HCT116 (cell line): ENCODE measurements around the gene TMEM266. TPM values are rescaled to one million over a fixed set of nuclear protein-coding genes. Genes with fewer than 3 reads are reported as not detected.

Source experiments
- ATAC-seq: fragments of 200-7000 bp; cut with Tn5 transposase; 2 replicates; pipeline ENCODE4 v1.9.1; 2020; ENCODE audit warnings: mild to moderate bottlenecking, moderate library complexity
- BruUV-seq: library from RNA; stranded (reverse); fragments of 400-500 nt; replicated peaks from 2 replicates; lab custom pipeline; 2021; lab: Mats Ljungman, UMichigan
- CTCF ChIA-PET: fragments of 300-600 bp; sonication (Branson Sonifier 250); formaldehyde crosslinking; loops from one replicate; lab custom pipeline; 2021; ENCODE audit warnings: antibody characterized with exemption; lab: Charles Lee
- POLR2A ChIA-PET: fragments of 300-600, 350-600 bp; sonication (Branson Sonifier 250); formaldehyde crosslinking; loops from one replicate; lab custom pipeline; 2021; ENCODE audit warnings: antibody characterized with exemption; lab: Charles Lee
- RAD21 ChIA-PET, 2 experiments: fragments of 300-600 bp; sonication (Branson Sonifier 250); formaldehyde crosslinking; loops; one replicate each; lab custom pipeline; 2023; ENCODE audit warnings: low total read pairs in 2 of 2; ENCODE audit not compliant: uncharacterized antibody in 2 of 2, unreplicated experiment in 2 of 2, low non-redundant PET in 1 of 2; lab: Charles Lee
- DNase-seq: peaks from one replicate; pipeline ENCODE4 v3.0.0-alpha.2; 2010; ENCODE audit warnings: low read depth, low spot score
- H2AFZ ChIP-seq: fragments of 200-600 bp; shearing (Covaris generic), sonication (generic); 2 replicates; pipeline ENCODE4 v1.6.1; 2017; ENCODE audit warnings: low read depth, mixed run types, mixed read lengths, antibody characterized with exemption, low read length; ENCODE audit not compliant: poor library complexity, severe bottlenecking
- H3K27ac ChIP-seq: 2 replicates; pipeline ENCODE4 v1.5.1; 2012; ENCODE audit warnings: low read depth, low read length
- H3K27me3 ChIP-seq: fragments of 200-600 bp; sonication (generic); 2 replicates; pipeline ENCODE4 v1.6.1; 2016; ENCODE audit warnings: mixed run types, low read length, mixed read lengths; ENCODE audit not compliant: insufficient read depth
- H3K36me3 ChIP-seq, 2 experiments: fragments of 200-500 bp in 1 of 2; fragments of 200-600 bp in 1 of 2; sonication (Bioruptor generic) in 1 of 2; sonication (generic) in 1 of 2; 2 replicates each; pipeline versions ENCODE4 v1.5.1 to v1.6.1; 2014 to 2016; ENCODE audit warnings: low read length in 2 of 2, inconsistent platforms in 1 of 2, mixed read lengths in 1 of 2, mixed run types in 1 of 2; ENCODE audit not compliant: insufficient read depth in 2 of 2, control insufficient read depth in 1 of 2
- H3K4me1 ChIP-seq, 2 experiments: fragments of 200-600 bp in 1 of 2; sonication (generic) in 1 of 2; 2 replicates each; pipeline versions ENCODE4 v1.5.1 to v1.6.1; 2012 to 2017; ENCODE audit warnings: low read length in 2 of 2, inconsistent platforms in 1 of 2, mild to moderate bottlenecking in 1 of 2, mixed read lengths in 1 of 2, mixed run types in 1 of 2, moderate library complexity in 1 of 2; ENCODE audit not compliant: insufficient read depth in 2 of 2, control insufficient read depth in 1 of 2
- H3K4me2 ChIP-seq: fragments of 200-600 bp; sonication (generic); 2 replicates; pipeline ENCODE4 v1.6.1; 2017; ENCODE audit warnings: mixed run types, low read length, mixed read lengths
- H3K4me3 ChIP-seq, 2 experiments: fragments of 200-600 bp in 1 of 2; sonication (generic) in 1 of 2; replicated peaks in 1 of 2; 2 replicates each; pipeline ENCODE4 v1.5.1; 2011 to 2016; ENCODE audit warnings: low read length in 2 of 2, control low read depth in 1 of 2, low read depth in 1 of 2, mild to moderate bottlenecking in 1 of 2, mixed read lengths in 1 of 2, mixed run types in 1 of 2
- H3K79me2 ChIP-seq: fragments of 200-600 bp; sonication (generic); 2 replicates; pipeline ENCODE4 v1.6.1; 2017; ENCODE audit warnings: mild to moderate bottlenecking, mixed run types, low read length, moderate library complexity, mixed read lengths; ENCODE audit not compliant: insufficient read depth
- H3K9ac ChIP-seq: fragments of 200-600 bp; sonication (generic); 2 replicates; pipeline ENCODE4 v1.6.1; 2016; ENCODE audit warnings: low read length, mixed read lengths
- H3K9me2 ChIP-seq: fragments of 200-600 bp; sonication (generic), shearing (Covaris generic); 2 replicates; pipeline ENCODE4 v1.6.1; 2017; ENCODE audit warnings: mixed run types, mild to moderate bottlenecking, moderate library complexity; ENCODE audit not compliant: insufficient read depth
- H3K9me3 ChIP-seq, 2 experiments: fragments of 200-500 bp in 1 of 2; fragments of 200-600 bp in 1 of 2; sonication (Bioruptor generic) in 1 of 2; sonication (generic) in 1 of 2; 2 replicates each; pipeline ENCODE4 v1.6.1; 2014 to 2017; ENCODE audit warnings: low read length in 2 of 2, mixed read lengths in 2 of 2, inconsistent platforms in 1 of 2, low read depth in 1 of 2, mild to moderate bottlenecking in 1 of 2, mixed run types in 1 of 2, moderate library complexity in 1 of 2; ENCODE audit not compliant: control insufficient read depth in 1 of 2, insufficient read depth in 1 of 2
- H4K20me1 ChIP-seq: fragments of 200-600 bp; sonication (generic), shearing (Covaris generic); 2 replicates; pipeline ENCODE4 v1.6.1; 2017; ENCODE audit warnings: mixed run types, mild to moderate bottlenecking, moderate library complexity; ENCODE audit not compliant: insufficient read depth
- CBX3 ChIP-seq: IDR thresholded peaks from 2 replicates; pipeline ENCODE4 v1.6.1; 2012; ENCODE audit warnings: low read depth
- CEBPB ChIP-seq: IDR thresholded peaks from 2 replicates; pipeline ENCODE4 v1.6.1; 2012; ENCODE audit warnings: low read depth
- EGR1 ChIP-seq: IDR thresholded peaks from 2 replicates; pipeline ENCODE4 v1.6.1; 2012; ENCODE audit warnings: low read depth
- ELF1 ChIP-seq: IDR thresholded peaks from 2 replicates; pipeline ENCODE4 v1.6.1; 2012; ENCODE audit warnings: low read depth, borderline replicate concordance
- EZH2phosphoT487 ChIP-seq: fragments of 200-600 bp; IDR thresholded peaks from 2 replicates; pipeline ENCODE4 v1.6.1; 2018; ENCODE audit warnings: antibody characterized with exemption, borderline replicate concordance
- JUND ChIP-seq: IDR thresholded peaks from 2 replicates; pipeline ENCODE4 v1.6.1; 2012
- POLR2A ChIP-seq: IDR thresholded peaks from 2 replicates; pipeline ENCODE4 v1.7.0; 2011; ENCODE audit warnings: borderline replicate concordance; ENCODE audit not compliant: insufficient read depth, insufficient read length; ENCODE audit errors: extremely low read depth
- POLR2AphosphoS5 ChIP-seq: IDR thresholded peaks from 2 replicates; pipeline ENCODE4 v1.6.1; 2011; ENCODE audit warnings: mild to moderate bottlenecking, low read depth, low read length, moderate library complexity
- RAD21 ChIP-seq: IDR thresholded peaks from 2 replicates; pipeline ENCODE4 v1.6.1; 2012; ENCODE audit warnings: low read depth, mild to moderate bottlenecking
- SRF ChIP-seq: IDR thresholded peaks from 2 replicates; pipeline ENCODE4 v1.6.1; 2012; ENCODE audit warnings: low read depth
- YY1 ChIP-seq: IDR thresholded peaks from 2 replicates; pipeline ENCODE4 v1.6.1; 2011; ENCODE audit warnings: low read length, low read depth, moderate library complexity, mild to moderate bottlenecking; ENCODE audit not compliant: insufficient replicate concordance; ENCODE audit errors: extremely low read depth
- ZFX ChIP-seq: fragments of 450-650 bp; IDR thresholded peaks from 2 replicates; pipeline ENCODE4 v1.6.1; 2017
- intact Hi-C: fragments of 100-400 bp; cut with micrococcal nuclease; formaldehyde crosslinking; loops from 2 replicates; pipeline ENCODE4 v1.10.0; 2022
- total RNA-seq: library from RNA; stranded (reverse); gene quantifications from one replicate; pipeline ENCODE4 v1.2.1, GENCODE V29; 2021; ENCODE audit not compliant: unreplicated experiment
- TF ChIP-seq, protein P1 (sequence below): IDR thresholded peaks from 2 replicates; pipeline ENCODE4 v1.6.1; 2012
- TF ChIP-seq, protein P2 (sequence below): IDR thresholded peaks from 2 replicates; pipeline ENCODE4 v1.6.1; 2011; ENCODE audit warnings: mild to moderate bottlenecking, low read length, moderate library complexity; ENCODE audit not compliant: insufficient replicate concordance; ENCODE audit errors: extremely low read depth
- TF ChIP-seq, protein P3 (sequence below): IDR thresholded peaks from 2 replicates; pipeline ENCODE4 v1.6.1; 2012

Gene TMEM266
- total RNA-seq, 1 experiment from 2014 or later, result 0.91 TPM

DNA sequence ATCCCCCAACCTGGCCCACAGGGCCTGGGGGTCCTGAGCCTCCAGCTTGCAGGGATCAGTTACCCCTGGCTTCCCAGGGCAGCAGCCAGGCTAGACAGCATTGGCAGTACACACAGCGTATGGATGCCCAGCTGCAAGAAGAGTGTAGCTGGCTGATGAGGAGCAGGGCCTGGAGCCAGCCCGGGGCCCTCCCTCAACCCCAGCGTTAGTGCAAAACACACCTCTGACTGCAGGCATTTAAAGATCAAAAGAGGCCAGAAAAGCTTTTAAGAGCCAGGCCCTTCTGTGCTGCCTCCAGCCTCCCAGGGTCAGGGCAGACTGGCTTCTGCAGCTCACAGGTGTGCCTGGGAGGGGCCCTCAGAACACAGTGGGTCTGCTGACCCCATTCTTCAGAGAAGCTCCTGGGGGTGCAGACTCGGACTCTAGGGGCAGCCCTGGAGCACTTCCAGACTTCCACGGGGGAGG is 140.9 kb downstream of the TMEM266 start (continued):
- TF ChIP-seq POLR2AphosphoS5, result no peak
- no peak for TF ChIP-seq CBX3

DNA sequence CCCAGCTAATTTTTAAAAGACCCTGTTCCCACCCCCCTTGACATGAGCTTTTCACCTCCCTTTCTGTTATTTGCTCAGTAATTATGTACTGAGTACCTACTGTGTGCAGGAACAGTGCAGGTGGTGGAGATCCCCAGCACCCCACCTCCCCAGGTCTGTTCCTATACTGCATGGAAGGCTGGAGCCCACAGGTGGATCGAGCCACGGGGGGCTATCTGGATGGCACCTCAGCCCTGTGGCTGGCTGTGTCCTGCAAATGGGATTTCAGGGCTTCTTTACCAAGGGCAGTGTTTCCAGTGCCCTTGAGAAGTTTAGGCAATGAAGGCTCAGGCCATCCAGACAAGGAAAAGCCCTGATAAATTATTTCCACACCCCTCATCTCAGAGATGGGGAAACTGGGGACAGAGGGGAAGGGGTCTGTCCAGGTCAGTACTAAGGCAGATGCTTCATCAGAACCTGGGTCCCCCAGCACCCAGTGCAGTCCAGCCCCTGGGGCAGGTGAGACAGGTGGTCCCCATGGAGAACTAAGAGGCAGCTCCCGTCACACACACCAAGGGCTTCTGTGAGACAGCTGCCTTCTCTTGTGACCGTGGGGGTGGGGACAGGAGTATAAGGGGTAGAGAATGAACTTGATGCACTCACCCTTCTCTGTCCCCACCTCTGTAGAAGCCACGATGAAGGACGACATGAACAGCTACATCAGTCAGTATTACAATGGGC is 141.9 kb downstream of the TMEM266 start:
- H3K9ac ChIP-seq, result no peak overlapping the region
- DNase-seq, result no peak
- TF ChIP-seq CEBPB (no peak), POLR2A (no peak), CBX3 (no peak), SRF (no peak), ZFX (no peak), YY1 (no peak), ELF1 (no peak), JUND (no peak), EZH2phosphoT487 (no peak), POLR2AphosphoS5 (no peak), EGR1 (no peak), RAD21 (no peak)
- TF ChIP-seq, protein P1, sequence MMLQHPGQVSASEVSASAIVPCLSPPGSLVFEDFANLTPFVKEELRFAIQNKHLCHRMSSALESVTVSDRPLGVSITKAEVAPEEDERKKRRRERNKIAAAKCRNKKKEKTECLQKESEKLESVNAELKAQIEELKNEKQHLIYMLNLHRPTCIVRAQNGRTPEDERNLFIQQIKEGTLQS, result no peak
- TF ChIP-seq, protein P2, sequence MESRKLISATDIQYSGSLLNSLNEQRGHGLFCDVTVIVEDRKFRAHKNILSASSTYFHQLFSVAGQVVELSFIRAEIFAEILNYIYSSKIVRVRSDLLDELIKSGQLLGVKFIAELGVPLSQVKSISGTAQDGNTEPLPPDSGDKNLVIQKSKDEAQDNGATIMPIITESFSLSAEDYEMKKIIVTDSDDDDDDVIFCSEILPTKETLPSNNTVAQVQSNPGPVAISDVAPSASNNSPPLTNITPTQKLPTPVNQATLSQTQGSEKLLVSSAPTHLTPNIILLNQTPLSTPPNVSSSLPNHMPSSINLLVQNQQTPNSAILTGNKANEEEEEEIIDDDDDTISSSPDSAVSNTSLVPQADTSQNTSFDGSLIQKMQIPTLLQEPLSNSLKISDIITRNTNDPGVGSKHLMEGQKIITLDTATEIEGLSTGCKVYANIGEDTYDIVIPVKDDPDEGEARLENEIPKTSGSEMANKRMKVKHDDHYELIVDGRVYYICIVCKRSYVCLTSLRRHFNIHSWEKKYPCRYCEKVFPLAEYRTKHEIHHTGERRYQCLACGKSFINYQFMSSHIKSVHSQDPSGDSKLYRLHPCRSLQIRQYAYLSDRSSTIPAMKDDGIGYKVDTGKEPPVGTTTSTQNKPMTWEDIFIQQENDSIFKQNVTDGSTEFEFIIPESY, result no peak
- TF ChIP-seq, protein P3, sequence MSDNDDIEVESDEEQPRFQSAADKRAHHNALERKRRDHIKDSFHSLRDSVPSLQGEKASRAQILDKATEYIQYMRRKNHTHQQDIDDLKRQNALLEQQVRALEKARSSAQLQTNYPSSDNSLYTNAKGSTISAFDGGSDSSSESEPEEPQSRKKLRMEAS, result no peak
- TF ChIP-seq, all 23 proteins: peak for 0
- intact Hi-C loops, result no loop called here
- no peak for ATAC-seq
- no peaks in the 10 kb centered on the region for H3K9me2 ChIP-seq
- ChIA-PET RAD21 (no interaction called here), CTCF (no interaction called here), POLR2A (no interaction called here)
- no peak overlapping the region for H3K4me3 ChIP-seq
- no peaks in the 10 kb centered on the region for H3K9me3 ChIP-seq
- BruUV-seq, result no TSS peak
- H2AFZ ChIP-seq, result no peak overlapping the region
- no peak overlapping the region for H3K27ac ChIP-seq
- no peak overlapping the region for H3K4me2 ChIP-seq
- no peaks in the 10 kb centered on the region for H3K36me3 ChIP-seq
- H4K20me1 ChIP-seq, result no peaks in the 10 kb centered on the region
- no peaks in the 10 kb centered on the region for H3K79me2 ChIP-seq
- no peaks in the 10 kb centered on the region for H3K27me3 ChIP-seq
- H3K4me1 ChIP-seq, result peaks cover 43 to 49% of the 10 kb centered on the region in 2 experiments
